ENCODE results near the gene DNAJC15. TPM values are rescaled to one million over a fixed set of nuclear protein-coding genes. Genes with fewer than 3 reads are reported as not detected.

The DNAJC15 gene
- 2.3 TPM for total RNA-seq

DNA sequence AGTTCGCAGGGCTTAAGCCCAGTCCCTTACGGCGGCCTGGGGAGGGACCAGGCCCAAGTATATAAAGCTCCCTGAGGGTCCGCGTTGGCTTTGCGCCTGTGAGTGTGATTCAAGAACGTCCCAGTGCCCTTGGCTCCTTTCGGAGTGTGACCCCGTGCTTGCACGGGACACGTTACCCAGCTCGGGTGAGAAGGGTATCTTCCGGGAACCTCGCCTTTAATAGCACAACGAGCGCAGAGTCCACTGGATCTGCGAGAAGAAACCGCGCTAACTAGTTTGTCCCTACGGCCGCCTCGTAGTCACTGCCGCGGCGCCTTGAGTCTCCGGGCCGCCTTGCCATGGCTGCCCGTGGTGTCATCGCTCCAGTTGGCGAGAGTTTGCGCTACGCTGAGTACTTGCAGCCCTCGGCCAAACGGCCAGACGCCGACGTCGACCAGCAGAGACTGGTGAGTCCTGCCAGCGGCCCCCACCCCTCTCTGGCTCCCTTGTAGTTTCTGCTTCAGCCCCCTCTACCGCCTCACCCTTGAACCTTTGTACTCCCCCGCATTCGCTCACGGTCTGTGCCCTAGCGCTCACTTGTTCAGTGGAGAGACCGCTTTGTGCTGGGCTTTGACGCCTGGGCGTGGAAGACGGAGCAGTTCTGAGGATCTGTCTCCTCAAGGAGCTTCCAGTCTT lies at the start of gene DNAJC15:
DNAJC15 (plus strand) TSS at position 298 of the 675 bp plus-strand sequence; CDS start at position 339, 41 bp downstream.
- peak; percentile 36 to 88 for DNase-seq (ENCODE audit: low spot score in 2 of 2)
- Histone ChIP-seq H3K4me1 (peaks cover 0 to 3% of the 10 kb centered on the region in 2 donors), H3K36me3 (no peaks in the 10 kb centered on the region), H3K4me3 (peak within 1 kb of the TSS; percentile 69 to 80), H3K9me3 (no peaks in the 10 kb centered on the region), H3K27ac (peak within 1 kb of the TSS; percentile 80 to 82), H3K27me3 (no peaks in the 10 kb centered on the region)
- intact Hi-C loops (cut with DNase I): loop anchor here (1.0 kb wide), 1 partner anchor 31 kb away; the partner anchor contains the start of gene EPSTI1
- TF ChIP-seq, protein P1, sequence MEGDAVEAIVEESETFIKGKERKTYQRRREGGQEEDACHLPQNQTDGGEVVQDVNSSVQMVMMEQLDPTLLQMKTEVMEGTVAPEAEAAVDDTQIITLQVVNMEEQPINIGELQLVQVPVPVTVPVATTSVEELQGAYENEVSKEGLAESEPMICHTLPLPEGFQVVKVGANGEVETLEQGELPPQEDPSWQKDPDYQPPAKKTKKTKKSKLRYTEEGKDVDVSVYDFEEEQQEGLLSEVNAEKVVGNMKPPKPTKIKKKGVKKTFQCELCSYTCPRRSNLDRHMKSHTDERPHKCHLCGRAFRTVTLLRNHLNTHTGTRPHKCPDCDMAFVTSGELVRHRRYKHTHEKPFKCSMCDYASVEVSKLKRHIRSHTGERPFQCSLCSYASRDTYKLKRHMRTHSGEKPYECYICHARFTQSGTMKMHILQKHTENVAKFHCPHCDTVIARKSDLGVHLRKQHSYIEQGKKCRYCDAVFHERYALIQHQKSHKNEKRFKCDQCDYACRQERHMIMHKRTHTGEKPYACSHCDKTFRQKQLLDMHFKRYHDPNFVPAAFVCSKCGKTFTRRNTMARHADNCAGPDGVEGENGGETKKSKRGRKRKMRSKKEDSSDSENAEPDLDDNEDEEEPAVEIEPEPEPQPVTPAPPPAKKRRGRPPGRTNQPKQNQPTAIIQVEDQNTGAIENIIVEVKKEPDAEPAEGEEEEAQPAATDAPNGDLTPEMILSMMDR (IDR thresholded peaks at IDR 0.05): peak in 1 of 3 experiments; percentile 23

DNA sequence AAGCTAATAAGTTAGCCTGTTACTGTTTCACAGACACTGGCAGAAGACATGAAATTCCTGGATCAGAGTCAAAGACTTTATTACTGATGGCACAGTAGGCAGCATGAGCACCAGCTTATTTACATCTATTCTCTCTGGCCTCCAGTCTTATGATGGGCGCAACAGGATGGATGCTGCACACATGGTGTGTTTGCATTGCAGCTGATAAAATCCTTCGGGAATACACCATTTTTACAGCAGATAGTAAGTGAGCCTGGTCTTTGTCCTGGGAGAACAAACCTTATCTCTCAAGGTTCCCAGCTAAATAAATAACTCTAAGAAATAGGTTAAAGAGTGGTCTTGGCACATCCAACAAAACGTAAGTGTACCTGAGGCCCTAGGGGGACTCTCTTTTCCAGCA lies 47.3 kb upstream of the DNAJC15 start:
- H3K36me3 ChIP-seq: no peaks in the 10 kb centered on the region
- TF ChIP-seq, protein P1 (IDR thresholded peaks at IDR 0.05): no peak
- DNase-seq (ENCODE audit: low spot score in 2 of 2): no peak
- no peaks in the 10 kb centered on the region for H3K4me1 ChIP-seq
- H3K4me3 ChIP-seq: no peak overlapping the region
- H3K27ac ChIP-seq: no peak overlapping the region
- intact Hi-C loops (cut with DNase I): no loop called here
- no peaks in the 10 kb centered on the region for H3K27me3 ChIP-seq
- H3K9me3 ChIP-seq: no peaks in the 10 kb centered on the region

DNA sequence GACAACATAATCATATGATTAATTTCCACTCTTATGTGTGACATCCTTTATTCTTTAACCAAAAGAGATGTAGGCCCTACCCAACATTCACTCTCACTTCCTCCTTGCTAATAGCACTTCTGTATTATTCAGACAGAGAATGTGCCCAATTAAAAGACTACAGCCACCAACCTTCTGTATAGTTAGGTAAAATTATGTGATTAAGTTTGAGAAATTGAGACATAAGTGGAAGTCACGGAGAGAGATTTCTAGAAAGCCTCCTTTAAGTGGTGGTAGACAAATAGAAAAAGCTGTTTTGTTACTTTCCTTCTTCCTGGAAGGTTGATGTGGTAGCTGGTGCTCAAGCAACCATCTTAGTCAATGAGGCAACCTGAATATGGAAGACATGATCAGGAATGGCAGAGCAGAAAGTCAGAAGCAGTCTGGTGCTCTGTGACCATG lies 46.1 kb upstream of the DNAJC15 start:
- intact Hi-C loops (cut with DNase I): no loop called here

DNA sequence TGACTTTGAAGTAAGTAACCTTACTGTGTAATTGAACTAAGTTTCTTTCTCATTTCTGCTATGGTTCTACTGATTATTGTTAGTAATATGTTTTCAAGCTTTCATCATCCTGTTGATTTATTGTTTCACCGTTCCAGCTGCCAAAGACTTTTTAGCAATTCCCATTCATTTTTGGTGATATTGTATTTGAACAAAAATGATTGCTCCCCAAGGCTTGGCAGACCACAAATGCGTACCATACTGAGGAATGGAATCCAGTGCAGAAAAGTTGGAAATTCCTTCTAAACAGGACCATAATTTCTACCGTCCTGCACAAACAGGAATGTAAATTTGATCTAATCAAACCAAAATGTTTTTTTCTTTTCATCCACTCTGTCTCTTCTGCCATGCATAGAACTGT lies 42.1 kb upstream of the DNAJC15 start:
- Histone ChIP-seq H3K4me3 (no peak overlapping the region), H3K9me3 (no peaks in the 10 kb centered on the region), H3K4me1 (no peaks in the 10 kb centered on the region), H3K36me3 (no peaks in the 10 kb centered on the region), H3K27ac (no peak overlapping the region), H3K27me3 (no peaks in the 10 kb centered on the region)
- TF ChIP-seq, protein P1 (IDR thresholded peaks at IDR 0.05): no peak
- DNase-seq (ENCODE audit: low spot score in 2 of 2): no peak
- intact Hi-C loops (cut with DNase I): no loop called here

More for the DNA sequence above, 46.1 kb upstream of the DNAJC15 start:
- Histone ChIP-seq H3K4me3 (no peak overlapping the region), H3K9me3 (no peaks in the 10 kb centered on the region), H3K27ac (no peak overlapping the region), H3K4me1 (no peaks in the 10 kb centered on the region), H3K36me3 (no peaks in the 10 kb centered on the region), H3K27me3 (no peaks in the 10 kb centered on the region)
- TF ChIP-seq, protein P1 (IDR thresholded peaks at IDR 0.05): no peak
- no peak for DNase-seq (ENCODE audit: low spot score in 2 of 2)

DNA sequence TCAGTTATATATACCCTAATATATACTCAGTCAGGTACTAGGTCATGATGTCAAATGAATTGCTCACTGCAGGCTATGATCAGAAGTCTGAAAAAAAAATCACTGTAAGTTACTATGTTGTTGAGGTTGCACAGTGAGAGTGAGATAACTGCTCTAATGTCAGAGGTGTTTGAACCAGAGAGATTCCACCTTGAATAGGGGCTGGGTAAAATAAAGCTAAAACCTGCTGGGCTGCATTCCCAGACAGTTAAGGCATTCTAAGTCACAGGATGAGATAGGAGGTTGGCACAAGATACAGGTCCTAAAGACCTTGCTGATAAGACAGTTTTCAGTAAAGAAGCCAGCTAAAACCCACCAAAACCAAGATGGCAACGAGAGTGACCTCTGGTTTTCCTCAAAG lies 41.5 kb upstream of the DNAJC15 start:
- Histone ChIP-seq H3K27ac (no peak overlapping the region), H3K36me3 (no peaks in the 10 kb centered on the region), H3K4me1 (no peaks in the 10 kb centered on the region), H3K4me3 (no peak overlapping the region), H3K9me3 (no peaks in the 10 kb centered on the region), H3K27me3 (no peaks in the 10 kb centered on the region)
- no peak for DNase-seq (ENCODE audit: low spot score in 2 of 2)
- TF ChIP-seq, protein P1 (IDR thresholded peaks at IDR 0.05): no peak
- intact Hi-C loops (cut with DNase I): no loop called here

All from ascending aorta (tissue), 2 donors.